Measurements from ENCODE around the gene ST6GALNAC5.

ST6GALNAC5 gene

DNA sequence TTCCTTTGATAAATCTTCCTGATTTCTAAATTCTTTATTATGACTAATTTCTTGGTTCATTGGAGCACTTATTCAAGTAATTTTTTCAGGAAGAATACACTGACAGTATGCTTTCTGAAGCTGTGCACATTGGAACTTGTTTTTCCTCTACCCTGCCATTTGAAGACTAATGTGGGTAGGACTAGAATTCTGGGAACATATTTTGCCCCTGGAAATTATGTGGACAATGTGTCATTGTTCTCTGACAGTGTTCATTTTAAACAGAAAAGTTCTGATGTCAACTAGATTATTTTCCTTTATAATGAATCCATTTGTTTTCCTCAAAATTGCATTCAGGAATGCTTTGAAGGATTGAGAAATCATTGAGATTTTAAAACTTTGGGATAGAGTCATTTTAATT is 34.8 kb upstream of the ST6GALNAC5 start:
- H3K4me3 ChIP-seq (ENCODE audit: low read depth, low read length): no peak overlapping the region
- TF ChIP-seq, protein P1, sequence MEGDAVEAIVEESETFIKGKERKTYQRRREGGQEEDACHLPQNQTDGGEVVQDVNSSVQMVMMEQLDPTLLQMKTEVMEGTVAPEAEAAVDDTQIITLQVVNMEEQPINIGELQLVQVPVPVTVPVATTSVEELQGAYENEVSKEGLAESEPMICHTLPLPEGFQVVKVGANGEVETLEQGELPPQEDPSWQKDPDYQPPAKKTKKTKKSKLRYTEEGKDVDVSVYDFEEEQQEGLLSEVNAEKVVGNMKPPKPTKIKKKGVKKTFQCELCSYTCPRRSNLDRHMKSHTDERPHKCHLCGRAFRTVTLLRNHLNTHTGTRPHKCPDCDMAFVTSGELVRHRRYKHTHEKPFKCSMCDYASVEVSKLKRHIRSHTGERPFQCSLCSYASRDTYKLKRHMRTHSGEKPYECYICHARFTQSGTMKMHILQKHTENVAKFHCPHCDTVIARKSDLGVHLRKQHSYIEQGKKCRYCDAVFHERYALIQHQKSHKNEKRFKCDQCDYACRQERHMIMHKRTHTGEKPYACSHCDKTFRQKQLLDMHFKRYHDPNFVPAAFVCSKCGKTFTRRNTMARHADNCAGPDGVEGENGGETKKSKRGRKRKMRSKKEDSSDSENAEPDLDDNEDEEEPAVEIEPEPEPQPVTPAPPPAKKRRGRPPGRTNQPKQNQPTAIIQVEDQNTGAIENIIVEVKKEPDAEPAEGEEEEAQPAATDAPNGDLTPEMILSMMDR (conservative IDR thresholded peaks at IDR 0.05; ENCODE audit: low read depth, low read length): no peak
- DNase-seq (ENCODE audit: low read depth): no peak

DNA sequence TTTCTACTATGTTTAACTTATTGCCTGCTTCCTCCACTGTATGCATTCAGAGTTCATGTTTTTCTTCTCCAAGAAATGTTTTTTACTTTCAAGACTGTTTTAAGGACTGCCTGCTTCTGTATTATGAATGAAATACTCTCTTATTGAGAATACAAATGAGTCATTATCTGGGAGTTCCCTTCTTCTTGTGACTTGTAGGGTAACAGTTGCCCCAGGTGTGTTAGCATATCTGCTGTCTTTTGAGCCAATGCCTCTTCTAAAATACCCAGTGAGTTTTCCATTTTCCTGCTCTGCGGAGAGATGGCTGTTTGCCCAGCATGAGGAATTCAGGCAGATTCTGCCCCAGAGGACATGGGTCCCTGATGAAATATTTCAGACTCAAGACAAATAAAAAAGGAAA is 34.1 kb upstream of the ST6GALNAC5 start:
- H3K4me3 ChIP-seq (ENCODE audit: low read depth, low read length): no peak overlapping the region
- TF ChIP-seq, protein P1 (conservative IDR thresholded peaks at IDR 0.05; ENCODE audit: low read depth, low read length): no peak
- no peak for DNase-seq (ENCODE audit: low read depth)

DNA sequence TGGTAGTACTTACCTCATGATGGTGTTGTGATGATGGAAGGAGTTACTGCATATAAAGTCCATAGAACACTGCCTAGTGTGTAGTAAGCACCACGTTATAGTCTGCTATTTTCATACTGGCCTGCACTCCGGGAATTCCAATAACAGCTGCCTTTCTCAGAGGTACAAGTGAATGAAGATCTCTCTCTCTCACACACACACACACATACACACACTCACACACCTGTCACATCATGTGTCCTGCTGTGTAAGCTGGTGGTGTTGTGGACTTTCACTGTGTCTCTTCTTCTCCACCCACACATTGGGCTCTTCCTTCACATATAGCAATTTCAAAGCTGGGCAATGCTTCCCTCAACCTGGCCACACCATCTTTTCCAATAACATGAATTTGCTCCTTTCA is 33.4 kb upstream of the ST6GALNAC5 start:
- TF ChIP-seq, protein P1 (conservative IDR thresholded peaks at IDR 0.05; ENCODE audit: low read depth, low read length): no peak
- no peak for DNase-seq (ENCODE audit: low read depth)
- H3K4me3 ChIP-seq (ENCODE audit: low read depth, low read length): no peak overlapping the region

DNA sequence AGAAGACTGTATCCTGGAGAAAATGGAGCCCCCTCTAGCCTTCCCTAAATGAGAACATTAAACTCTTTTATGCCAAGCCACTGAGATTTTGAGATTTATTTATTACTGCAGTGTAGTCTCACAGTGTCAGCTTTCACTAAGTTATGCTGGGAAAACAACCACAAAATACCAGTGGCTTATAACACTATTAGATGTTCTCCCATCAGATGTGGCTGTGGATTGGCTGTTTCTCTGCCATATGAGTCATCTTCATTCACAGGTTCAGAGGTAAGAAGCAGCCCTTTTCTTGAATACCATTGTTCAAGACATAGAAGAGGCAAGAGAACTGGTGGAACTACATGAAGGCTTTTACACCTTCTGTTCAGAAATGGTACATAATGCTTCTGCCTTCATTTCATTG is 32.1 kb upstream of the ST6GALNAC5 start:
- TF ChIP-seq, protein P1 (conservative IDR thresholded peaks at IDR 0.05; ENCODE audit: low read depth, low read length): no peak
- peak; percentile 57 for DNase-seq (ENCODE audit: low read depth)
- no peak overlapping the region for H3K4me3 ChIP-seq (ENCODE audit: low read depth, low read length)

DNA sequence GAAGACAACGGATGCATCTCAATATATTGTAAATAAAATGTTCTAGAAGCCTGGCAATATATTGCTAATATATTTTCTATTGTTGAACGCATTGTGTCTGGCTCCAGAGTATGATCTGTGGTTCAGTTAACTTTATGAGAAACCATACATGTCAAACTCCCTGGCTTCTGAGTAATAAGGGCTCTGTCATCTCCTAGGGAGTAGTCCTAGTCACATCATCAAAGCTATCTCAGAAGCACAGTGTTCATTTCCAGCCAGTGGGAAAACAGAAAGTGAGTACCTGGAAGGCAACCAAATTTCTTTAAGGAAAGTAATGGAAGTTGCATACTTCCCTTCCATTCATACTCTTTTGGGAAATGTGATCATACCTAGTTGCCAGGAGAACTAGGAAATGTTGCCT is 27.0 kb upstream of the ST6GALNAC5 start:
- H3K4me3 ChIP-seq (ENCODE audit: low read depth, low read length): no peak overlapping the region
- TF ChIP-seq, protein P1 (conservative IDR thresholded peaks at IDR 0.05; ENCODE audit: low read depth, low read length): no peak
- DNase-seq (ENCODE audit: low read depth): no peak

DNA sequence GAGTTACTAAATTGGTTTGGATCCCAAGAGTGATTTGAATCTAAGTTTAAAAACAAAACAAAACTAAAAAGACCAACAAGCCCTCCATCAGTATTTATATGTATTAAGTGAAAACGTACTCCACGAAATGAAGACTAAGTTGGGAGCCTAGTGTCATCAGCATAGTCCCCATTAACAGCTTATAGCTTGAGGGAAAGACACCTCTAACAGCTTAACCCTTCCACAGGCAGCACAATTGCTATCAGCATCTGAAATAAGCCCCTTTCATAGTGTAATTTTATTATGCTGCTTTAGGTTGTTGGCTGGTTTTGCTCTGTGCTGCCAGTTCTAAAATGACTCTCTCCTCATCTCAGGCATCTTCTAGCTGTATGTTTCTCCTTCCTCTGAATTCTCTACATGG is 25.8 kb upstream of the ST6GALNAC5 start:
- TF ChIP-seq, protein P1 (conservative IDR thresholded peaks at IDR 0.05; ENCODE audit: low read depth, low read length): no peak
- H3K4me3 ChIP-seq (ENCODE audit: low read depth, low read length): no peak overlapping the region
- DNase-seq (ENCODE audit: low read depth): no peak

DNA sequence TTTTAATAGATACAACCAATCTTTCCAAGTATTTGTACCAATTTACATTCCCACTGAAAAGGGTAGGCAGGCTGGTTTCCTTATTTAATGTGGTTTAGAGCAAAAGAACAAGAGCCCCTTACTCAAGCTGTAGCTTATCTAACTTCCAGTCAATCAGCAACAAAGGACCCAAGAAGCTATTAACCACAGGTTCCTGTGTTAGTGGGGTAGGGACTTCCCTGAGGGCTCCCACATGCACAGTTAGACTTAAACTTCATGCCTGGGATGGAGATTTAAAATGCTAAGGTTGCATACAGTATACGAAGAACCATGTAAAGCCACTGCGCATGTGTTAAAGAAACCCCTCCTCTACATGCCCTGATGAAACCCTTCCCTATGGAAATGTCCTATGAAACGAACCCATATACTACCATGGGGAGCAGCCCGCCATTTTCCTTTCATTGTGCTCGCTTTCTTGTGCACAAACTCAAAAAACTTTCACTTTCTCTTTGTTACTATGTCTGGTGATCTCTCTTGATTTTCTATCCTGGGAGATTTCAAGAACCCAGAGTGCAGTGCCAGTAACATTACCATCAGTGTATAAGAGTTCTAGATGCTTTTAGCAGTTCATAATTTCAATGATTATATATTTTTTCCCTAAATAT is 23.3 kb upstream of the ST6GALNAC5 start:
- H3K4me3 ChIP-seq (ENCODE audit: low read depth, low read length): no peak overlapping the region
- no peak for DNase-seq (ENCODE audit: low read depth)
- TF ChIP-seq, protein P1 (conservative IDR thresholded peaks at IDR 0.05; ENCODE audit: low read depth, low read length): no peak
